SK-N-SH (cell line): ENCODE measurements around the gene RIN3. TPM values are rescaled to one million over a fixed set of nuclear protein-coding genes. Genes with fewer than 3 reads are reported as not detected.
A peak's percentile ranks its signal among the peaks of the same experiment; 100 is the strongest.

Experiments
- CTCF ChIA-PET: fragments of 300-600, 350-600 bp; formaldehyde crosslinking; extraction: SDS; loops from one replicate; lab custom pipeline; 2021; lab: Yijun Ruan, JAX
- POLR2A ChIA-PET: fragments of 350-600 bp; sonication (Branson Sonifier 250); formaldehyde crosslinking; extraction: SDS; loops from one replicate; lab custom pipeline; 2020; ENCODE audit warnings: antibody characterized with exemption, inconsistent platforms; lab: Yijun Ruan, JAX
- DNase-seq: peaks from one replicate; pipeline ENCODE4 v3.0.0; 2012
- H2AFZ ChIP-seq: fragments of 200-600 bp; sonication (generic); 2 replicates; pipeline ENCODE4 v1.8.1; 2016; ENCODE audit warnings: antibody characterized with exemption, mild to moderate bottlenecking, low read depth
- H3F3A ChIP-seq: fragments of 200-600 bp; sonication (generic); replicated peaks from 2 replicates; pipeline ENCODE3; 2016; ENCODE audit warnings: antibody characterized with exemption, mild to moderate bottlenecking; ENCODE audit not compliant: insufficient read depth
- H3K27ac ChIP-seq, 2 experiments: fragments of 200-500 bp in 1 of 2; fragments of 200-600 bp in 1 of 2; sonication (Bioruptor generic) in 1 of 2; sonication (generic), shearing (Covaris generic) in 1 of 2; 2 replicates each; pipeline versions ENCODE4 v1.5.1 to v1.6.1; 2014 to 2016; ENCODE audit warnings: low read depth in 2 of 2, inconsistent platforms in 1 of 2, low read length in 1 of 2, mild to moderate bottlenecking in 1 of 2, mixed read lengths in 1 of 2
- H3K27me3 ChIP-seq: fragments of 200-600 bp; sonication (generic), shearing (Covaris generic); 2 replicates; pipeline ENCODE4 v1.6.1; 2016; ENCODE audit warnings: mixed run types; ENCODE audit not compliant: insufficient read depth
- H3K36me3 ChIP-seq, 2 experiments: fragments of 200-500 bp in 1 of 2; fragments of 200-600 bp in 1 of 2; sonication (Bioruptor generic) in 1 of 2; sonication (generic) in 1 of 2; replicated peaks in 1 of 2; 2 replicates each; pipeline versions ENCODE3 to v1.5.1; 2014 to 2016; ENCODE audit warnings: low read length in 1 of 2, mild to moderate bottlenecking in 1 of 2; ENCODE audit not compliant: insufficient read depth in 2 of 2, control insufficient read depth in 1 of 2
- H3K4me1 ChIP-seq, 2 experiments: fragments of 200-500 bp in 1 of 2; fragments of 200-600 bp in 1 of 2; sonication (Bioruptor generic) in 1 of 2; sonication (generic), shearing (Covaris generic) in 1 of 2; 2 replicates each; pipeline versions ENCODE4 v1.5.1 to v1.6.1; 2014 to 2016; ENCODE audit warnings: low read depth in 1 of 2, low read length in 1 of 2, mixed run types in 1 of 2; ENCODE audit not compliant: insufficient read depth in 2 of 2, control insufficient read depth in 1 of 2
- H3K4me2 ChIP-seq: fragments of 200-600 bp; sonication (generic), shearing (Covaris generic); 2 replicates; pipeline ENCODE4 v1.6.1; 2017; ENCODE audit warnings: mixed run types
- H3K4me3 ChIP-seq, 2 experiments: fragments of 200-500 bp in 1 of 2; fragments of 200-600 bp in 1 of 2; sonication (Bioruptor generic) in 1 of 2; sonication (generic), shearing (Covaris generic) in 1 of 2; 2 replicates each; pipeline versions ENCODE4 v1.5.1 to v1.8.1; 2014 to 2016; ENCODE audit warnings: low read depth in 2 of 2, inconsistent platforms in 1 of 2, low read length in 1 of 2, mild to moderate bottlenecking in 1 of 2, mixed read lengths in 1 of 2, moderate library complexity in 1 of 2
- H3K79me2 ChIP-seq: fragments of 200-600 bp; sonication (generic); 2 replicates; pipeline ENCODE4 v1.8.1; 2017; ENCODE audit warnings: mild to moderate bottlenecking; ENCODE audit not compliant: insufficient read depth
- H3K9ac ChIP-seq: fragments of 200-600 bp; sonication (generic); 2 replicates; pipeline ENCODE4 v1.6.1; 2017; ENCODE audit warnings: mixed run types
- H3K9me2 ChIP-seq: fragments of 200-600 bp; sonication (generic); 2 replicates; pipeline ENCODE4 v1.6.1; 2017; ENCODE audit warnings: mixed run types
- H3K9me3 ChIP-seq: fragments of 200-600 bp; sonication (generic); 2 replicates; pipeline ENCODE4 v1.6.1; 2017; ENCODE audit warnings: mixed run types, mild to moderate bottlenecking, moderate library complexity
- H4K20me1 ChIP-seq: fragments of 200-600 bp; sonication (generic); 2 replicates; pipeline ENCODE4 v1.6.1; 2017; ENCODE audit warnings: mild to moderate bottlenecking, mixed run types; ENCODE audit not compliant: insufficient read depth
- EP300 ChIP-seq, 2 experiments: IDR thresholded peaks; 2 replicates each; pipeline versions ENCODE4 v1.4.0 to v1.6.1; 2012; ENCODE audit warnings: borderline replicate concordance in 1 of 2, low read depth in 1 of 2, low read length in 1 of 2
- EZH2phosphoT487 ChIP-seq: fragments of 200-600 bp; sonication (generic); IDR thresholded peaks from 2 replicates; pipeline ENCODE4 v1.6.1; 2017; ENCODE audit warnings: low read depth, mixed run types, mild to moderate bottlenecking, antibody characterized with exemption, moderate library complexity, borderline replicate concordance
- FOSL2 ChIP-seq: IDR thresholded peaks from 2 replicates; pipeline ENCODE4 v1.4.0; 2012; ENCODE audit warnings: low read depth, mild to moderate bottlenecking, moderate library complexity, borderline replicate concordance
- FOXM1 ChIP-seq: IDR thresholded peaks from 2 replicates; pipeline ENCODE4 v1.4.0; 2012; ENCODE audit warnings: low read depth, mild to moderate bottlenecking
- GABPA ChIP-seq: IDR thresholded peaks from 2 replicates; pipeline ENCODE4 v1.4.0; 2012; ENCODE audit warnings: low read depth, mild to moderate bottlenecking
- GATA2 ChIP-seq: sonication (generic); formaldehyde crosslinking; IDR thresholded peaks from 2 replicates; pipeline ENCODE4 v1.5.0; 2020; ENCODE audit warnings: mild to moderate bottlenecking, missing genetic modification reagents
- JUND ChIP-seq: IDR thresholded peaks from 2 replicates; pipeline ENCODE4 v1.4.0; 2012
- MAX ChIP-seq: IDR thresholded peaks from 2 replicates; pipeline ENCODE4 v1.4.0; 2012; ENCODE audit warnings: low read depth
- MEF2A ChIP-seq: IDR thresholded peaks from 2 replicates; pipeline ENCODE4 v1.4.0; 2012; ENCODE audit warnings: low read depth, borderline replicate concordance
- MXI1 ChIP-seq: IDR thresholded peaks from 2 replicates; pipeline ENCODE4 v1.6.1; 2012; ENCODE audit warnings: mild to moderate bottlenecking, low read depth, low read length, improper control_type of control experiment
- NFIC ChIP-seq: IDR thresholded peaks from 2 replicates; pipeline ENCODE4 v1.4.0; 2012; ENCODE audit warnings: borderline replicate concordance
- NRF1 ChIP-seq: IDR thresholded peaks from 2 replicates; pipeline ENCODE4 v1.6.1; 2012; ENCODE audit warnings: low read depth, mild to moderate bottlenecking, low read length
- PBX3 ChIP-seq: IDR thresholded peaks from 2 replicates; pipeline ENCODE4; 2012
- RAD21 ChIP-seq: IDR thresholded peaks from 2 replicates; pipeline ENCODE4 v1.6.1; 2012; ENCODE audit warnings: mild to moderate bottlenecking, low read length
- RCOR1 ChIP-seq: fragments of 150-350 bp; IDR thresholded peaks from 2 replicates; pipeline ENCODE4 v1.6.1; 2017; ENCODE audit warnings: antibody characterized with exemption, low read length
- RFX5 ChIP-seq: IDR thresholded peaks from 2 replicates; pipeline ENCODE4 v1.6.1; 2012; ENCODE audit warnings: mild to moderate bottlenecking, improper control_type of control experiment, low read length
- RXRA ChIP-seq: IDR thresholded peaks from 2 replicates; pipeline ENCODE4 v1.4.0; 2012; ENCODE audit warnings: low read depth, mild to moderate bottlenecking, borderline replicate concordance
- SIN3A ChIP-seq: IDR thresholded peaks from 2 replicates; pipeline ENCODE4 v1.6.1; 2012; ENCODE audit warnings: low read depth, mild to moderate bottlenecking, low read length, moderate library complexity, borderline replicate concordance
- TAF1 ChIP-seq: IDR thresholded peaks from 2 replicates; pipeline ENCODE4 v1.6.1; 2012; ENCODE audit warnings: low read depth, mild to moderate bottlenecking, low read length, moderate library complexity, borderline replicate concordance
- TCF12 ChIP-seq: IDR thresholded peaks from 2 replicates; pipeline ENCODE4 v1.4.0; 2012
- TEAD4 ChIP-seq: IDR thresholded peaks from 2 replicates; pipeline ENCODE4 v1.4.0; 2012; ENCODE audit warnings: mild to moderate bottlenecking, borderline replicate concordance; ENCODE audit not compliant: insufficient read depth
- YY1 ChIP-seq: IDR thresholded peaks from 2 replicates; pipeline ENCODE4 v1.4.0; 2012; ENCODE audit warnings: low read depth, mild to moderate bottlenecking
- WGBS: methylation state at CpG from one replicate; pipeline ENCODE4 v1.1.6; 2017; ENCODE audit warnings: low lambda C conversion rate; 5-methylcytosine and 5-hydroxymethylcytosine counted together
- polyA plus RNA-seq, 3 experiments: library from polyadenylated mRNA; depleted of rRNA; stranded (reverse); fragments of >200 nt; gene quantifications; 2 replicates each; pipeline ENCODE4 v1.2.3, GENCODE V29; 2012
- TF ChIP-seq, protein P1 (sequence below): IDR thresholded peaks from 2 replicates; pipeline ENCODE4 v1.4.0; 2012; ENCODE audit warnings: low read depth, borderline replicate concordance

Gene RIN3
- polyA plus RNA-seq, 1 of the 3 experiments (the other 2 are of a cell fraction), result 12.4 TPM

GRCh38 chr14:92601757-92602417, 88.3 kb downstream of the RIN3 start:
- DNase-seq, result no peak
- WGBS, result 60% methylated on average over 7 of the region's 10 CpGs
- Histone ChIP-seq H4K20me1 (no peaks in the 10 kb centered on the region), H3F3A (peaks cover 9% of the 10 kb centered on the region), H2AFZ (no peak overlapping the region), H3K36me3 (peaks cover 0 to 22% of the 10 kb centered on the region in 2 experiments), H3K4me2 (no peak overlapping the region), H3K4me3 (no peak overlapping the region), H3K27me3 (no peaks in the 10 kb centered on the region), H3K9me3 (no peaks in the 10 kb centered on the region), H3K27ac (no peak overlapping the region), H3K9ac (no peak overlapping the region), H3K4me1 (peaks cover 0 to 18% of the 10 kb centered on the region in 2 experiments; a peak in 3 of 4 replicates), H3K79me2 (no peaks in the 10 kb centered on the region), H3K9me2 (no peaks in the 10 kb centered on the region)
- POLR2A ChIA-PET, result no interaction called here
- CTCF ChIA-PET, result interaction anchor here (1.5 kb wide), 1 partner anchor 12 kb away, joined by 6 read pairs; no protein-coding TSS in a partner anchor
- no peak for TF ChIP-seq FOSL2
- TF ChIP-seq JUND, result no peak
- TF ChIP-seq NFIC, result no peak
- TF ChIP-seq GABPA, result no peak
- no peak for TF ChIP-seq EP300 (IDR thresholded peaks at IDR 0.05; ENCODE audit: borderline replicate concordance in 1 of 2, low read depth in 1 of 2, low read length in 1 of 2)
- TF ChIP-seq MAX, result no peak
- no peak for TF ChIP-seq RCOR1

GRCh38 chr14:92603309-92604242, 90.0 kb downstream of the RIN3 start:
- Histone ChIP-seq H3K4me1 (peaks cover 0 to 18% of the 10 kb centered on the region in 2 experiments; a peak in 3 of 4 replicates), H3K79me2 (no peaks in the 10 kb centered on the region), H3K9me2 (no peaks in the 10 kb centered on the region), H3K9ac (no peak overlapping the region), H3K27me3 (no peaks in the 10 kb centered on the region), H3F3A (peaks cover 9% of the 10 kb centered on the region), H3K27ac (peak overlapping the region in 1 of 2 experiments; percentile 58; a peak in 2 of 4 replicates), H2AFZ (no peak overlapping the region), H3K9me3 (0 out of 2 replicates have a peak, but pooled peaks cover 4% of the 10 kb centered on the region), H3K4me2 (peak overlapping the region; percentile 39), H3K4me3 (no peak overlapping the region), H4K20me1 (no peaks in the 10 kb centered on the region), H3K36me3 (peaks cover 0 to 23% of the 10 kb centered on the region in 2 experiments)
- CTCF ChIA-PET, result interaction anchor here (1.3 kb wide), 1 partner anchor 83 kb away, joined by 3 read pairs; no protein-coding TSS in a partner anchor
- POLR2A ChIA-PET, result no interaction called here
- WGBS, result 31% methylated on average over 12 of the region's 14 CpGs
- DNase-seq, result no peak
- TF ChIP-seq EP300 (IDR thresholded peaks at IDR 0.05; ENCODE audit: borderline replicate concordance in 1 of 2, low read depth in 1 of 2, low read length in 1 of 2) (no peak), PBX3 (peak; percentile 33; the same call in 1 of the 2 replicates), SIN3A (no peak), FOSL2 (no peak), GABPA (no peak), MXI1 (no peak), NFIC (peak; percentile 59; the same call in 1 of the 2 replicates), EZH2phosphoT487 (no peak), RAD21 (peak; percentile 41; the same call in 1 of the 2 replicates), FOXM1 (no peak), MEF2A (no peak), JUND (no peak), MAX (no peak), RFX5 (no peak), GATA2 (no peak), TEAD4 (no peak), YY1 (no peak), TAF1 (no peak), NRF1 (no peak), TCF12 (peak; percentile 23; the same call in 1 of the 2 replicates), RXRA (no peak)
- TF ChIP-seq, protein P1, sequence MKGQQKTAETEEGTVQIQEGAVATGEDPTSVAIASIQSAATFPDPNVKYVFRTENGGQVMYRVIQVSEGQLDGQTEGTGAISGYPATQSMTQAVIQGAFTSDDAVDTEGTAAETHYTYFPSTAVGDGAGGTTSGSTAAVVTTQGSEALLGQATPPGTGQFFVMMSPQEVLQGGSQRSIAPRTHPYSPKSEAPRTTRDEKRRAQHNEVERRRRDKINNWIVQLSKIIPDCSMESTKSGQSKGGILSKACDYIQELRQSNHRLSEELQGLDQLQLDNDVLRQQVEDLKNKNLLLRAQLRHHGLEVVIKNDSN, result no peak
